NK-92 treated with Interleukin-12 subunit alpha and Interleukin-12 subunit beta, amount 100 ng/mL, for 24 hours (cell line): ENCODE data around the gene KLHDC9.
"Not testable (repeated sequence)": the region's sequence is repeated elsewhere in the genome, so short reads cannot be mapped to it uniquely, and the experiment has no call there.

ENCODE experiments used
- DNase-seq: peaks from one replicate; lab custom pipeline; 2025; lab: John Stamatoyannopoulos, UW

Gene KLHDC9

GRCh38 chr1:161098210-161099068 is at the start of gene KLHDC9:
Gene KLHDC9, plus strand, starts transcription at chr1:161098361. Its CDS starts 175 bp downstream, at chr1:161098536.
- no peak for DNase-seq

DNA sequence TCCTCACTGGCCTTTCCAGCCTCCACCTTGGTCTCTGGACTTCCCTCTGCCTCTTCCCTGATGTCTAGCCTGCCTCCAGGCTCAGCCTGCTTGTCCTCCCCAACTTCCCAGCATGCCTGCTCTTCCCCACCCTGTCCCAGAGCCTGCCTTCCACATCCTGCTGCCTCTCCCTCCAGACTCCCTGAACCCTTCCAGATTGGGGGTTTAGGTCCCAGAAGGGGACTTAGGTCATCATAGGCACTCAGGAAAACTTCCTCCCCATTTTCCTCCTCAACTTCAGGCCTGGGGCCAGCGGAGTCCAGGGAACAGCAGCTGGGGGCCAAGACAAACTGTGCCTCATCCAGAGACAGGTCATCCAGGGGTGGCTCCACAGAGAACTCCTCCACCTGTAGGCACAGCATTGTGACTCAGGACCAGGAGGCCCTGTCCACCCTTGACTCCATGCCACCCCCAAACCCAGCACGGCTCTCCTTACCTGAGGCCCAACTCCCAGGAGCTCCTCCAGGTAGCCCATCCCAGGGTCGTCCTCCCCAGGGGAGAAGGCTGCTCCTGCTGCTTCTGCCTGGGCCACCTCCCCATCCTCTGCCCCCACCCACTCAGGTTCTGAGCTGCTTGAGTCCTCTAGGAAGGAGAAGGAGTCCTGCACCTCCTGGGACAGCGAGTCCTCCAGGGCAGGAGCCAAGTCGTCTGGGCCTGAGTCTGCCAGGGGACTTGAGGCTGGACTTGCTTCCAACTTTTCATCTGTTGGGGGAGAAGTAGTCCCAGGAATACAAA is 49.0 kb upstream of the KLHDC9 start:
- no peak for DNase-seq

DNA sequence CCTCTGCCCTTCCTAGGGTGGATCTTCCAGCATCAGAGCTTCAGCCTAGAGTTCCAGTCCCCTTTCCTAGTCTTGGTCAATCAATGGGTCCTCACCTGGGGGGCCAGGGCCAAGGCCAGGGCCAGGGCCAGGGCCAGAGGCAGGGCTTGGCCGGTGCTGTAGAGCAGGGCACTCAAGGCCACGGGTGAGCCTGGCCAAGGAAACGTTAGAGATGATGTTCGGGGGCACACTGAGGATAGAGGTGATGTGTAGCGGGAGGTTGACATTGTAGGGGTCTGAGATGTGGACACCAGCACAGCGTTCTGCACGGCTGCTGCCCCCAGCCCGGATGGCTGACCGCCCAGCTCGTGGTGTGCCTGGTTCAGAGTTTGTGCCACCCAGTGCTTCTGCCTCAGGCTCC is 46.9 kb upstream of the KLHDC9 start:
- no peak for DNase-seq

- no peak for DNase-seq
These were observed 45.3 kb upstream of the KLHDC9 start for GRCh38 chr1:161052899-161053298.

DNA sequence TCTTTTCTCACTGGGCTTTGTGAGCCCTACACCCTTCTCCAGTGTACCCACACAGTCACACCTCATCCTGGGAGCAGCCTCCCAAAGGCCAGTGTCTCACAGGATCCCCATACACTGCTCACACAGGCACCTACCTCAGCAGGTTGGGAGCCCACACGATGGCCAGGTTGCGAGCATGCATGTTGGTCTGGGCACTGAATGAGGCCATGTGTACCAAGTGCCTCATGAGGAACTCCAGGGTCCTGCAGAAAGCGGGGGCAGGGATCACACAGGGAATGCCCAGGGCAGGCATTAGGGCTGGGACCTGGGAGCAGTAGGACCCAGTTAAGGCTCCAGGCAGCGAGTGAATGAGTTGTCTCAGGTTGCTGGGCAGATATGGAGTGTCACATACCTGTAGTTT is 43.9 kb upstream of the KLHDC9 start:
- DNase-seq = no peak

- no peak for DNase-seq
These were observed 43.4 kb upstream of the KLHDC9 start for GRCh38 chr1:161054805-161055204.

- no peak for DNase-seq
These were observed 38.9 kb upstream of the KLHDC9 start for GRCh38 chr1:161059293-161059692.

DNA sequence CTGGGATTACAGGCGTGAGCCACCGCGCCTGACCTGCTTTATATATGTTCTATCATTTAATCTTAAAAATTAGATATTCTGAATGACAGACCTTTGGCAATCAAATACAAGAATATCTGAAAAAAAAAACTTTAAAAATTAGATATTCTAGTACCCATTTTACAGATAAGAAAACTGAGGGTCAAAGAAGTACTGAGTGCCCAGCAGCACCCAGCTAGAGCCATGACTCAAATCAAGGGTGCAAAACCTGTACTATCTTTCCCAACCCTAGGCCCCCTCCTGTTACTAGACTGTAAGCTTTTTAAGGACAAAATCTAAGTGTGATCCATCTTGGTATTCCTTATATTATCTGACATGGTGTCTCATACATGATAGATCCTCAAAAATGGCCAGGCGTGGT is 36.7 kb upstream of the KLHDC9 start:
- no peak for DNase-seq

DNA sequence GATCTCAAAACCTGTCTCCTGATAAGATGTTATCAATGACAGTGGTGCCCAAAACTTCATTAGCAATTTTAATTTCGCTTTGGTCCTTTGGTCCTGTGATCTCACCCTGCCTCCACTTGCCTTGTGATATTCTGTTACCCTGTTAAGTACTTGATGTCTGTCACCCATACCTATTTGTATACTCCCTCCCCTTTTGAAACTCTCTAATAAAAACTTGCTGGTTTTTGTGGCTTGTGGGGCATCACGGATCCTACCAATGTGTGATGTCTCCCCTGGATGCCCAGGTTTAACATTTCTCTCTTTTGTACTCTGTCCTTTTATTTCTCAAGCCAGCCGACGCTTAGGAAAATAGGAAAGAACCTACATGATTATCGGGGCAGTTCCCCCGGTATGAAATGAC is 34.2 kb upstream of the KLHDC9 start:
- not testable (repeated sequence) for DNase-seq

GRCh38 chr1:161065681-161066080 is 32.5 kb upstream of the KLHDC9 start:
- DNase-seq = not testable (repeated sequence)

DNA sequence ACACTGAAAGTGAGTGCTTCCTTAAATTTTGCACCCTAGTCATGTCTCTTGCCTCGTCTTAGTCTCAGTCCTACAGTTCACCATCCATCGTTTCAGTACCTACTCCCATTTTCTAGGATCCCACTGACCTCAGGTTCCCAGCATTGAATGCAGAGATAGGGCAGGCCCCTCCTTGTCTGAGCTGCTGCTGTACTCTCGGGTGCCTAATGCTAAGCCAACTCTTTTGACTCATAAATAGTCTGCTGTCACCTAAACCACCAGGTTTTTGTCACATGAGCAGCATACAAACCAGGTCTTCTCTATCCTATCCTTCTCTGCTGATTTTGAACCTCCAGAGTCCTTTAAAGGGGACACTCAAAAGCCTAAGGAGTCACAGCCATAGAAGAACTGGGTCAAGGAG is 31.5 kb upstream of the KLHDC9 start:
- DNase-seq = no peak

GRCh38 chr1:161068306-161069234 is 29.6 kb upstream of the KLHDC9 start:
- DNase-seq = peak; percentile 80

GRCh38 chr1:161069241-161069640 is 28.9 kb upstream of the KLHDC9 start:
- peak; percentile 65 for DNase-seq

GRCh38 chr1:161069731-161070270 is 28.4 kb upstream of the KLHDC9 start, which contains the start of gene ARHGAP30:
Gene ARHGAP30, minus strand, starts transcription at chr1:161069891. Its CDS starts 267 bp downstream, at chr1:161069624.
- peak; percentile 96 for DNase-seq

GRCh38 chr1:161070761-161071160 is 27.4 kb upstream of the KLHDC9 start:
- DNase-seq = no peak

- DNase-seq = peak; percentile 31
These were observed 26.2 kb upstream of the KLHDC9 start for GRCh38 chr1:161071886-161072371.

DNA sequence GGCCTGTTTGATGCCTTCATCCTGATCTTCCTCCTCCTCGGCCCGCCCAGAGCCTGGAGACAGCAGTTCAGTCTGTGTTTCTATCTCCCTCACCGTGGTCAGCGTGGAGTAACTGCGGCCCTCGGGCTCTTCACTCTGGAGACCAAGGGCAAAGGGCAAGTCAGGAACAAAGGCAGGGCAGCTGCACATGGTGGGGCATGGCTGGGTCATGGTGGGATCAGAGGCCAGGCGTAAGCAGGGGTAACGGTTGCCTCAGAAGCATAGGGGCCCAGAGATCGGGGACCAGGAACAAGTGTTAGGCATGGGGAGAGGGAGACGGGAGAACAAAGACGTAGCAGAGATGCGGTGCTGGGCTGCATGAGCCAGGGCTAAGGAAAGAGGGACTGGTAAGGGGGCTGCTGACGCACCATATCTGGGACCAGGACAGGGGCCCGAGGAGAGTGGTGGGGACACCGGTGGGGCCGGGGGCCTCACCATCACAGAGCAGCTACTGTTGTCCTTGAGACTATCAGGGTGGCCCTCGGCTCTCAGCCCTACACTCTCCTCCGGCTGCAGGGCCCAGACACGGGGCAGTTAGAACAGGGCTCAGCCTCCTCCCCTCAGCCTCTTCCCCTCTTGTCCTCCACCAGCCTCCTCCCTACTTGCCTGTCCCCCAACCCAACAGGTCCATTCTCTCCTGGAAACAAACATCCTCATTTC is 25.3 kb upstream of the KLHDC9 start:
- no peak for DNase-seq

DNA sequence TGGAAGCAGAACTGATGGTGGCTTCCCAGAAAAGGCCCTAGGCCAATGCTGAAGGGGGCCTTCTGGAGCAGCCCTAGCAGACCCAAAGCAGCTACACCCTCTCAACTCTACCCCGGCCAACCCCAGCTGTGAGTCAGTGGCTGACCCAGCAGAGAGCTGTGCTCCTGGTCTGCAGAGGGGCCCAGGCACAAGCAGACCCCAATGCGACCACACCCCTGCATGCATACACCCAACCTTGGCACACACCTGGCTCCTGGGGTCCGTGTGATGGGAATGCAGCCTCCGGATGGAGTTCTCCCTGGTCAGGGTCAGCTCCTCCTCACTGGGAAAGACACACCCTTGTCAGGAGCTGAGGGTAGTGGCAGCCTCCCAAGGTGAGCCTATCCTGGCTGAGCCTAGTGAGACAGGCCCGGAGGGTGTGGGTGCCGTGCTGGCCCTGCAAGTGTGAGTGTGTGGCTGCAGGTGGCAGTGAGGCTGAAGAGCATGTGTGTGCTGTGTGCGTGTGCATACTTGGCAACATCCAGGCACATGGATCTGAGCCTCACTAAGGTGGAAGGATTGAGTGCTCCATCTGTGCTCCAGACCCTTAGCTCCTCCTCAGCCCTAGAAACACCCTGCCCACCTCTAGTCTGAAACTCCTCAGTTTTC is 24.6 kb upstream of the KLHDC9 start:
- no peak for DNase-seq

DNA sequence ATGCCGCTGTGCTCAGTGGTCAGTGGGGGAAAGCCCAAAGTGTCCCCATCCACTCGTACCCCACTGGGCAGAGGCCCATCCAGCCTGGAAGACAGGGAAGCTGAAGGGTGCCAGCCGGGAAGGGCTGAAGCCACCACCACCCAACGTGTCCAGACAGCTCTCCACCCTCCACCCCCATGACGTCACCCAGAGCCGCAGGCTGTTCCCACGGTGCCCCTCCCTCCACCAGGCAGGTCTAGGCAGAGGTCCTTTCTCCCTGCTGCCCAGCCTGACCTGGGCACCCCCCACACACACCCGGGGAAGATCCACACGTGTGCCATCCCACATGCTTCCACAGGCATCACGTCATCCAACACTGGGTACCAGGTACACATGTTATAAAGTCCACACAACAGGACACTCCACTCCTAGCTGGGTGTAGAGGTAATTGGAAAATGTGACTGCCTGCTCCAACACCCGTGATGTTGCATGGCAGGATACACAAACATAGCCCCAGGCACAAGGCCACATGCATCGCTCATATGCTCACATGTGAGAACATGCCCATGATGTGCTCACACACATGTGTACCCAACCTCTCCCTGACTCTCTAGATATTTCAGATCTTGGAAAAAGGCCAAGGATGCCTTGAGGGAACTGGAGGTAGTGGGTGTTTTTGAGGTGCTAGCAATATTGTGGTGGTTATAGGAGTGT is 23.3 kb upstream of the KLHDC9 start:
- no peak for DNase-seq

DNA sequence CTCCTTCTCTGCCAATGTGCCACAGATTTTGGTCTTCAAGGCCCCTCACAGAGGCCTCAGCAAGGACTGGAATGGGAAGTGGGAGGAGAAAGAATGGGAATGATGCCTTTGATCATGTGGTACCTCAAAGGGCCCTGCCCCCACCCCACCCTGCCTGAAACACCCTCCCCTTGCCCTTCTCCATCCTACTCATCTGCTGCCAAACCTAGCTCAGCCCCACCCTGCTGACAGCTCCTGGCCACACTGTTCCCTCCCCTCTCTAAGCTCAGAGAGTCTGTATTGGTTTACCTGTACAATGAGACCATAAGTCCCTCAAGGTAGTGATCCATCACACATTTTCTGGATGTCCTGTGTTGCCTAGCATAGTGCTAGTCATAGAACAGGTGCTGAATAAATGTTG is 21.8 kb upstream of the KLHDC9 start:
- DNase-seq = no peak
